HG03108 (cell line): ENCODE data around the gene PRKAG1.
A peak's percentile ranks its signal among the peaks of the same experiment; 100 is the strongest.

ENCODE experiments used
- ATAC-seq: cut with Tn5 transposase; IDR thresholded peaks from one replicate; pipeline ENCODE4 v1.9.1; 2021; ENCODE audit warnings: moderate library complexity; ENCODE audit not compliant: unreplicated experiment

The PRKAG1 gene

DNA sequence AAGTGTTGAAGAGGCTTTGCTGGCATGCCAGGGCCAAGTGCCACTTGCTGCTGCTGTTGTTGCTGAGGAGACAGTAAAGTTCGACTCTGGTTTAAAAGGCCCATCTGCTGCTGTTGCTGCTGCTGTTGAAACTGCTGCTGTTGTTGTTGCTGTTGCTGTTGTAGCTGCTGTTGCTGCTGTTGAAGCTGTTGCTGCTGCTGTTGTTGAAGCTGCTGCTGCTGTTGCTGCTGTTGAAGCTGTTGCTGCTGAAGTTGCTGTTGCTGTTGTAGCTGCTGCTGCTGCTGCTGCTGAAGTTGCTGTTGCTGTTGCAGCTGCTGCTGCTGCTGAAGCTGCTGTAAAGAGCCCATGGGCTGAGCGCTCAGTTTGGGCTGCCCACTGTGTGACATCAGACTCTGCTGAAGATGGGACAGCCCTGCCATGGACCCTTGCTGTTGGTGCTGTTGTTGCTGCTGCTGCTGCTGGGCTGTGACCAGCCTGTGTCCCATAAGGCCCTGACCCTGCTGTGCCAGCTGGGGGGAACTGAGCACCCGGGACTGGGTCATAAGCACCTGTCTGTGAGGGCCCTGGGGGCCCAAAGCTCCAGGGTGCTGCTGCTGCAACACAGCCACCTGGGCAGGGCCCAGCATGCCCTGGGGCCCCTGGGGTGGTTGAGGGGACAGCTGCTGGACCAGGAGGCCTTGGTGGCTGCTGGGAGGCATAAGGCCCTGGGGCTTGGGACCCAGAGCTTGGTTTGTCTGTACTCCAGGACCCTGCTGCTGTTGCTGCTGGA is 14.3 kb upstream of the PRKAG1 start:
- no peak for ATAC-seq

DNA sequence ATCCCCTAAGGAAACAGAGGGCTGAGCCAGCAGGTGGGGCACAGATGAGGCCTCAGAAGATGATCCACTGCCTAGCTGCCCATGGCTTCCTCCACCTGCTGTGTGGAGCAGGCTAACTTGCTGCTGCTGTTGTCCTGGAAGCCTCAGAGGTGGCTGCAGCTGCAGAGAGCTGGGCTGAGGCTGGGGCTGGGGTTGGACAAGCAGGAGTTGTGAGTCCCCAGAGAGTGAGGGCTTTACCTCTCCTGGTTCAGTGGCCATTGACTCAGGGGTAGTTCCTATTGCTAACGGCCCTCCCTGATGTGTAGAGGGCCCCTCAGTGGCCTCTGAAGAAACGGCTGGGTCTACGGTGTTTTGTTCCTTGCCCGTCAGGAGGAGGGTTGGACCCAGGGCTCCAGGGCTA is 13.7 kb upstream of the PRKAG1 start:
- no peak for ATAC-seq

DNA sequence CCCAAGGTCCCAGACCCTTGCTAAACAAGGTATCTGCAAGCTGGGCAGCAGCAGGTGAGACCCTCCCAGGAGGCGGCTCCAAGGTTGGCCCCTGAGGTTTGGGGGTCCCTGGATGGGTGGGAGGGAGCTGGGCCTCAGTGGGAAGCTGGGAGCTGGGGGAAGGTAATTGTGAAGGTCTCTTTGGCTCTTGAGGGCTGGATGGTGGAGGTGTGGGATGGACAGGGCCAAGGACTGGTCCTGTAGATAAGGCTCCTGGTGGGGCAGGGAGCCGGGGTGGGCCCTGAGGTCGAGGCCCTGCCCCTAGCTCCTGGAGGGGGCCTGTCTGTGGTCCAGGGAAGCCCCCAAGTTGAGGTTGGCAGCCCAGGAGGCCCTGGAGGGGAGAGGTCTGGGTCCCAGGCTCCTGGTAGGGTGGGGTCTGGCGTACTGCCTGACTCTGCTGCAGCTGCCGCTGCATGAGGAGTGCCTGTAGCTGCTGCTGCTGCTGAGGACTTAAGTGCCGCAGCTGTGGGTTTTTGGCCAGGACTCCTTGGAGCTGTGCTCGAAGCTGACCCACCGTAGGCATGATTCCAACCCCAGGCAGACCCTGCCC is 13.1 kb upstream of the PRKAG1 start:
- ATAC-seq: no peak

DNA sequence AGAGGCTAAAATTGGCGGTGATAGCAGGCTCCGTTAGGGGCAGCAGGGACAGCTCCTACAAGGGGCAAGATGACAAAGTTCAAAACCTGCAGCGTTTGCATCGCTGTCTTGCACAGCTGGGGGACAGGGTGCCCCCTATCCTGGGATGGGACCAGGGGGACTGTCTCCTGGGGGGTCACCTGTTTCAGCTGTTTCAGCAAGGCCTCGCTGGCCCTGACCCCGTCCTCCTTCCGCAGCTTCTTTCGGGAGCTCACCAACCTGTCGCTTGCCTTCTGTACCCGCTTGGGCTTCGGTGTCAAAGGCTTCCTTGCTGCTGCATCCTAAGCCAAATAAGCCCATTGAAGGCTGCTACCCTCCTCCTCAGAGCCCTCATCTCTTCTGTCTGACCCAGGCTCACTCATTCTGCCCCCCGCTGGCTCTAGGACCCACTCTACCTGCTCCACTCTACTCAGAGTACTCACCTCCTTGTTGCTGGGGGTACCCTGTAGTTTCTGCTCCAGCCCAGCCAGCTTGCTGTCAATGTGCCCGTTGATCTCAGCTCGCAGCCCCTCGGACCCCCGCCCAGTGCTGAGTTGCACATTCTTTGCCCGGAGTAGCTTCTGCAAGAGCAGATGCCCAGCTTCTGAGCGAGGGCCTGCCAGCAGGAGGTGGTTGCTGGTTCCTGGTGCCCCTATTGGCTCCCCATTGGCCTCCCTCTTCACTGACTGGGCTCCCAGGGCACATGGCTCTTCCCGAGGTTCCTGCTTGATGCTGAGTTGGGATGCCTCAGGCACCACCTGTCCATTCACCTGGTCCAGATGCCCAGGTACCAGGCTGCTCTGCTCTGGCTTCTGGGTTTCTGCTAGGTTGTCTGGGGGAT is 12.4 kb upstream of the PRKAG1 start:
- no peak for ATAC-seq

DNA sequence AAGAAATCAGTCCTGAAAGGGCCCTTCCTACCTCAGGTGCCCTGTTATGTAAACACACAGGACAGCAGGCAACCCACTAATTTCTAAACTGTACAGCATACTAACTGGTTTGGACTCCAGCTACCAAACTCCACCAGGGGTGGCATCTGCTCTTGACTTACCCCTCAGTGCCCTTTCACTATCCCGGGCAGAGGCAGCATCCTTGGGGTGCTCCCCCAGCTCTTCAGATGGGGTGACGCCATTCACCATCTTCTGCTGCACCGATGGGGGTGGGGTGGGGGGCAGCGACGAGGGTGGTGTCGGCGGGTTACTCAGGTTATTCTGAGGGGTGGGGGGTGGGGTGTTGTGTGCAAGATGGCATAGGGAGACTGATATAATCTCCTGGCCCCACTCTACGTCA is 11.5 kb upstream of the PRKAG1 start:
- no peak for ATAC-seq

DNA sequence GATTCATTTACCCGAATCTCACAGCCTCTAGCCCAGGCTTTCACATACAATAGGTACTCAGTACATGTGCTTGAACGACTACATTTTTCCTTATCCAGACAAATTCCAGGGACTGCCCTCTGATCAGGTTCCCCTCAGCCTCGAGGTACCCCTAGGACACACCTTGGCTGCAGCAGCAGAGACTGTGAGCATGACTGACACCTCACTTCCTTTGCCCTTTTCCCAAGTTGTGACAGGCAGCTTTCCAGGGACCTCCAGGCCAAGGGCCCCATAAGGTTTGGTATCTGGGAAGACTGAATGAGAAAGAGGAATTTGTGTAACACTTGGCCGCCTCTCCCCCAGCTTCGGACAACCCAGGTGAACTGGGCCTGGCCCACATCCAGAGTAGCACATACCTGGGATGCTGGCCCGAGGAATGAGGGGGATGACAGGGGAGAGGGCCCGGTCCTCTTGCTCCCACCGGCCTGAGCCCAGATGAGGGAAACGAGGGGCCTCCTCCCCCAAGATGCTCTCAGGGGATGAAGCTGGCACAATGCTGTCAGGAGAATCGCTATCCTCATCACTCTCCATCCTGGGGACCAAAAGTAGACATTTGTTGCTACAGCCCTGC is 10.2 kb upstream of the PRKAG1 start:
- no peak for ATAC-seq

DNA sequence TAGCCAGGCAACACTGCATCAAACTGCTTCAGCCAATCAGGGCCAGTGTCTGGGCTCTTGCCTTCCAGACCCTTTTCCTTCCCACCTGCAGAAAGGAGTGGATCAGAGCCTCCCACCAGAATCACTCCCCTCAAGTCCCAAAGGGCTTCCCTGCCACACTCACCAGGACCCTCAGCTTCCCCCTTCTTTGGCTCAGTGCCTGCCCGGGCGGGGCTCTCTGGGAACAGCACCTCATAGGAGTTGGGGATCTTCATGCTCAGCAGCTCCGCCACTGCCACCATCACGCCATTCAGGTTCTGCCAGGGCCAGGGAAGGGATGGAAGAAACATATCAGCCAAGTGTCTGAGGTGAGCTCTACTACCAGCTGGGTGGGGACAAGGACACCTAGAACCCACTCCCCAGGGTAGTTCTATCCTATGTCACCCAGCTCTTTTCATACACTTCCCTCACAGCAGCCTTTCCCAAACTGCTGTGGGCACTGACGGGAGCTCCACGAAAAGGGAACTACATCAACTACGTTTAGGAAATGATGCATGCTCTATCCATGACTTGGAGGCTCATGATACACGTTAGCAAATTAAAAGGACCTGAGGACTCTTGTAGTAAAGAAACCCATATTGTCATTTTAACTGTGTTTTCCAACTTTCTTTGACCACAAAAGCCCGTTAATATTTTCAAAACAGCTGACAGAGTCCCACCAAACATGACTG is 9.4 kb upstream of the PRKAG1 start:
- ATAC-seq: no peak

DNA sequence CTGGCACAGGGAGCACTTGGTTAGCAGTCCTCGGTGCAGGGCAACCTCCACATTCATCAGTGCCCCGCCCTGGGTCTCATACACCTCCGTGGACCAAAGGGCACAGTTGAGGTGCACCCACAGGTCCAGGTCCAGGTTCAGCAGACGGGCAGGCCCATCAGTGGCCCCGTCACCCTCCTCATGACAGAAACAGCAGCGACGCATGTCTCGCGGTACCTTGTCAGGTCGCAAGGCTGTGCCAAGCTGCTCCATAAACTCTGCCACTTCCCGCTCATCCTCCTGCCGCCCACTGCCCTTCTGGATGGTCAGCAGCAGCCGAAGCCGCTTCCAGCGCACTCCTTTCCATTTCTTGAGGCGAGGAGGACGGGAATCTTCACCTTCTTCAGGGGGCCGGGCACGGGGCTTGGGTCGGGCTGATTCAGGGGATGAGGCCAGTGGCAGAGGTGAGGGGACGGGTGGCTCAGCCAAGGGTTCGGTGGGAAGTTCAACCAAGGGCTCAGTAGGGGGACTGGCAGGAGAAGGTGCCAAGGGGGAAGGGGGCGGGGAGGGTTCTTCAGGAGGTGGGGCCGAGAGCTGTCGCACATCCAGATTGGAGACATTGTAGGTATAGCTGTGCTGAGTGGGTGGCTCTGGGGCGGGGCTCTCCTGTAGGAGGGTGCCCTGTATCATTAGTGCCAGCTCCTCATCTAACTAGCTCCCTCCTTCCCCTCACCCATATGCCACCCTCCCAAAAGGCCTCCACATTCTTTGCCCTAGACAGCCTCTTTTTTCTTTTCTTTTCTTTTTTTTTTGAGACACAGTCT is 8.3 kb upstream of the PRKAG1 start:
- ATAC-seq: no peak

DNA sequence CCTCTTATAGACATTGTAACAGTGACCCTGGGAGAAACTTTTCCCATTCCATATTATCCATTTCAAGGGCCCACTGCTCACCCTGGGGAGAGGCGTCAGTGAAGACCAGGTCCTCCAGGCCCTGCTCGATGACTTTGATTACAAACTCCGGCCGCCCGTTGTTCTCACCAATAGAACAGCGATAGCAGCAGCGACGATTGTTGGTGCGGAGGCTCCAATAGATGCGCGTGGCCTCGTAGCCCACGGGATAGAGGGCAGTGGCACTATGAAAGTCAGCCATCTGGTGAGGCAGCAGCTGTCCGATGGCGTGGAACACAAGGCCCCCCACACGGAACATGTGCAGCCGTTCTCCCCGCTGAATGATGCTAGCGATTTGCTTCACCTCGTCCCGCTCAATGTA is 7.5 kb upstream of the PRKAG1 start:
- ATAC-seq: no peak

DNA sequence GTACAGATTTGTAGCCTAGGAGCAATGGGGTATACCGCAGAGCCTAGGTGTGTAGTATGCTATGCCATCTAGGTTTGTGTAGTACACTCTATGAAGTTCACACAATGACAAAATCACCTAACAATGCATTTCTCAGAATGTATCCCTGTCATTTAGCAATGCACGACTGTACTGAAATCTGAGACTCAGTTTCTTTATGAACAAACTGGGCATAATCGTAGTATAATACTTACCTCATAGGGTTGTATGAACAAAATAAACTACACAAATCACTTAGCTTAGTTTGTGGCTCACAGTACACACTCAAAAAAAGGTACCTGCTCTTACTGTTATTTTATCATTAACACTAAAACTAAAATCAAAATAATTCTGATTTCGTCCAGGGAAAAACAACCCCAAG is 6.9 kb upstream of the PRKAG1 start:
- no peak for ATAC-seq

DNA sequence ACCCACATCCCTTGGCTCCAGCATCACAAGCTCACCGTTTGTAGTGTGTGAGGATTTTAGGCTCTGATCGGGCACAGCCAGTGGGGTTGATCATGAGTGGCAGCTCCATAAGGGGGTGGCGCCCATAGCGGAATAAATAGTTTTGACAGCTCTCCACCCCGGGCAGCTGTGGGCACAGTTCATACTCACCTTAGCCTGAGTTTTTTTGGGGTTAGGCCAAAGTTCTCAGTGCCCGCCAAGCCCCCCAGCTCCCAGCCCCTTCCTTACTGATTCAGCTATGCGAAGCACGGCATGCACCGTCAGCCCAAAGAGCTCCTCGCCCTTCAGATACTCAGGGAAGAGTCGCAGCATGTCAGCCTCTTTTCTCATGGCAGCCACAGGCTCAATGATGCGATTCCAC is 6.0 kb upstream of the PRKAG1 start:
- ATAC-seq: no peak

DNA sequence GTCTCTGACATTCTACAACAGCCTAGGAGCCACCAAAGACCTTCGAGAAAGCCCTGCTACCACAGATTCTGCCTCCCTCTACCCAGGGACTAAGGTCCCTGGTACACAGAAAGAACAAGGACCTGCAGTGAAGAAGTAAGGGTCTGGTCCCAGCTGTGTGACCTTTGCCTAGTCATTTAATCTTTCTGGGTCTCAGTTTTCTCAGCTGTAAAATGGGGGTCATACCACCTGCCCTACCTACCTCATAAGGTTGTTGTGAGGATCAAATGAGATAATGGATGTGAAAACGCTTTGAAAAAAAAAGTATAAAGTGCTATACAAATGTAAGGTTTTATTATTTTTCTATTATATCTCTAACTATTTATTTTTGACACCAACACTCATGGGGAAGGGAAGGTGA is 5.2 kb upstream of the PRKAG1 start:
- no peak for ATAC-seq

DNA sequence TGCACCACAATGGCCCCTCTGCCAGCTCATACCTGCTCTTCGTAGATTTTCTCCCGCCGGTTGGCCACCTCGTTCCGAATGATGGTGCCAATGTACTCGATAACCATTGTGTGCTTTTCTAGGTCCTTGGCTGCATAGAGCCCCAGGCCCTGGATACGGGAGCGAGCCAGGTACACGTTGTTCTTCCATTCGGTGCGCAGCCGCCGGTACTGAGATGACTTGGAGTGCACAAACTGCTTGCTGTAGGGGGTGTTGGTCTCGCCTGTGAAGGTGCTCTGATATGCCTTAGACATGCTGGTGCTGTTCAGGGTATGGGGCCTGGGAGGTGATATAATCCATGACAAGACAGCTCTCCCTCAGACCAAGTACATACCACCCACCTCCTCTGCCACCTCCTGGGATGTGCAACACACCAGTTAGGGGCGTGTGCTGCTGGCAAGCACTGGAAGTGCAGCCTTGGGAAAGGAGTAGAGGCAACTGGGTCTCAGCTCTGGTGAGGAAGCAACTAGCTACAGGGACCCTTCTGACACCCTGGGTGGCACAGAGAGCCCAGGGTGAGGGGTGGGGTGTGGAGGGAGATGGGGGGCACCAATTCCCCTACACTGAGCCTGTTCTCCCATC is 4.1 kb upstream of the PRKAG1 start:
- ATAC-seq: no peak

DNA sequence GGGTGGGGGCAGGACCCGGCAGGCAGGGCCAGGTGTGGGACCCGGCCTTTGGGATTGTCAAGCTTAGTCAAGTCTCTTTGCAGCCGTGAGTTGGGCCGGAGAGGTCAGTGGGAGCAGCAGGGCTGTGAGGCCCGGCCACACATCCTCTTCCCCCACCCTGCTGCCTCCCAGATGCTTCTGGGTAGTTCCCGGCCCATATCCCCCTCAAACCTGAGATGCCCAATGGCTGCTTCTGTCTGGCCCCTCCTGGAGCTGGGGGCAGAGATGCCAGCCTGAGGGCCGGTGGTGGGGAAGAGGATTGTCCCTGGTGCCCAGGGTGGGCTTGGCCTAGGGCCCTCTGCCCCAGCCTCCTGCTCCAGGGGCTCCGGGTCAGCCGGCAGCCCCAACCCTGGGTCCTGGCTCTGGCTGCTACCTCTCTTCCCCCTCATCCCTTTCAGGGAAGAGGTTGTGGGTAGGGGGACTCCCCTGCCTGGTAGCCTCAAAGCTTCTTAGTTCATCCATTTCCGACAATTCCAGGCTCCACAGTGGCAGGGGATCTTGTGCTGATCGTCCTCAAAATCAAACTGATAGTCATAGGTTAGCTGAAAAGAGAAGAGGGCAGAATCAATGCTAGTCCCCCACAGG is 2.8 kb upstream of the PRKAG1 start:
- no peak for ATAC-seq

DNA sequence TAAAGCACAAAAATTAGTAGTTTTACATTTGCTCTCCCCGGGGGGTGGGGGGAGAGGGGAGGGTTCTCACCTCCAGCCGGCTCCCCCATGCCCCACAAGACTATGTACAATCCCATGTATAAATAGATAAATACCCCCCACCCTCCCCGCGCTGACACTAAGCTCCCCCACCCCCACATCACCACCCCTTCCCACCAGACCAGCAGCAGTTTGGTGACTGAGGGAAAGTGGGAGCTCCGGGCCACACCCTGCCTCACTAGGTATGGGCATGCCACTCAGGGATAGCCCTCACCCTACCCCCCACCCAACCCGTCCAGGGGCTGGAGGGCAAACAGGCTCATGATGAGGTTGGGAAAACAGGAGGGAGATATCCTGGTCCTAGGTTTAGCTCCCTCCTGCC is 1.9 kb upstream of the PRKAG1 start:
- no peak for ATAC-seq

DNA sequence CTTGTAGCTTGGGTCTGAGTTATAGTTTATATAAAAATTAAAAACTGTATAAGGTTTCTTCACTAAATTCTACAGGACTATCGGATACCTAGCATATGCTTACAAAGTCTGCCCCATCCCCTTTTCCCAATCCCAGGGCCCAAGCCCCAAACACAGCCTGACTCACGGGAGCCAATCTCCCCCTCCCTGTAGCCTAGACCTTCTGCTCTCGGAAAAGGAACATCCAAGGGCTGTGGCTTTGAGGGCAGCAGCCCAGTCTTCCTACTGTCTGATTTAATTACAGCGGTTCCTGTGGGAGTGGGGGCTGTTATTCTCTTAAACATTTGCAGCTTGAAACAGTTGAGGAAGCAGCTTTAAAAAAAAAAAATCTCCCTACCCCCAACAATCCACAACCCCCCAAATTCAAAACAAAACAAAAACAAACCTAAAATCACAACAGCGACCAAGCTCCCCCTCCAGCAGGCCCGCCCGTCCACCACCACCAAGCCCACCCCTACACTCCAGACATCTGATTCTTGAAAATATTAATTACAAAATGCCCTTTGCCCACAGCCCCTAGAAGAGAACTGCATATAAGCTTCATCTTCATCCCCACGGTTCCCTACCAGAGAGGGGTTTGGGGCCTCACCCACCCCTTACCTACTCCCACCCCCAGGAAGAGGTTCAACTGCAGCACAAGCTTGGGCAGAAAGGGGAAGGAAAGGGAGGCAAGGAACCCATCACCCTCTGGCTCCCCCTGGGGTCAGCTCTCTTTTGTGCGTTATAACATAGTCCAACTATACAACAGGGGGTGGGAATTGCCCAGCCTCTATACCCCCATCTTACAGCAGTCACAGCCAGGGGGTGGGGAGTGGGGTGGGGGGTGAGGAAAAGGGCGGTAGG is 1.1 kb upstream of the PRKAG1 start:
- no peak for ATAC-seq

DNA sequence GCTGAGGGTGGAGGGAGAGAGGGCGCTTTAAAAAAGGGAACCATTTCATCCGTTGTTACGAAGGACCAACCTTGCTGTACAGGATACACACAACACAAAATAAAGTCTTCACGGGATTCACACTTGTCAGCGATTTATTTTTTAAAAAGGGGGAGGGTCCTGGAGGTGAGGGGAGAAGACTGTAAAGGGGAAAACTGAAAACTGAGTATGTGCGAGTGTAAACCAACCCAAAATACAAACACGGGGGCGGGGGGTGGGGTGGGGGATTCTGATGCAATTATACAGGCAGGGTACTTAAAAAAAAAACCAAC is 499 bp upstream of the PRKAG1 start:
- peak; percentile 17 for ATAC-seq

DNA sequence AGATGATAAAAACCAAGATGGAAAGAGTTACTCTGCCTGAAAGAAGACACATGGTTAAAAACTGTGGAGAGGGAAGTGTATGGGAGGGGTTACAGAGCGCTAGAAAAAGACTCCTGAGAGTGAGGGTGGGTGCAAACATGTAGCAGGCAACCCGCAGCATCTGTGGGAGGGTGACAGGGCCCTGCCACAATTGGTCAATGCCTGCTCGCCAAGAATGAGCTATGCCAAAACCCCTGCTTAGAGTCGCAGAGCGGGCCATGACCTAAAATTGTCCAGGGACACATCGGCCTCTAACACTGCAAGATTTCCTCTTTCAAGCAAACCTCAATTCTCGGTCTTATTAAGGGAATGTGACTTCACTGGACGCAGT is 700 bp downstream of the PRKAG1 start:
- ATAC-seq: peak; percentile 6

DNA sequence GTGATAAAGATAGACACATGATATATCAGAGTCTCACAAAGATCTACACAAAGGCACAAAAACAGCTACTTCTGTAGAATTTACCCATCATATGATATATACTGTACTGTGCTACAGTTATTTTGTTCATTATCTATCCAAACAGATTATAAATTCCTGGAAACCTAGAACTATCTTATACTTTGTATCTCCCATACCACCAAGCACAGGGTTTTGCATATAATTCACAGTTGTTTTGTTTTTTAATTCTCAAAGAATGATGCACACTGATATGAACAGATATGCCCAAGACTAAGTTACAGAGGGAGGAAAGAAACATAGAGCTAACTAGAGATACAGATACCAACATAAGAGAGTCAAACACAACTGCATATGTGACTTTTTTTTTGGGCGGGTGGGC is 3.4 kb downstream of the PRKAG1 start:
- ATAC-seq: no peak
